Hepatocyte (in vitro differentiated cells): ENCODE results near the gene PPP2R5C. TPM values are rescaled to one million over a fixed set of nuclear protein-coding genes. Genes with fewer than 3 reads are reported as not detected.

Experiments
- DNase-seq: peaks from one replicate; pipeline ENCODE4 v3.0.0-alpha.2; 2016; ENCODE audit warnings: low spot score
- H2AFZ ChIP-seq: fragments of 200-600 bp; sonication (generic); 2 replicates; pipeline ENCODE4 v1.6.0; 2016; ENCODE audit warnings: antibody characterized with exemption, mild to moderate bottlenecking
- H3K27ac ChIP-seq: fragments of 200-600 bp; sonication (generic); 2 replicates; pipeline ENCODE4 v1.5.1; 2016; ENCODE audit warnings: mild to moderate bottlenecking
- H3K27me3 ChIP-seq: fragments of 200-600 bp; sonication (generic); 2 replicates; pipeline ENCODE4 v1.6.1; 2016
- H3K36me3 ChIP-seq: fragments of 200-600 bp; sonication (generic); replicated peaks from 2 replicates; pipeline ENCODE4 v1.5.1; 2016; ENCODE audit warnings: low read depth; ENCODE audit not compliant: insufficient read depth
- H3K4me1 ChIP-seq: fragments of 200-600 bp; sonication (generic); 2 replicates; pipeline ENCODE4 v1.5.1; 2016; ENCODE audit warnings: mild to moderate bottlenecking, moderate library complexity; ENCODE audit not compliant: insufficient read depth
- H3K4me2 ChIP-seq: fragments of 200-600 bp; sonication (generic); 2 replicates; pipeline ENCODE4 v1.6.0; 2016
- H3K4me3 ChIP-seq: fragments of 200-600 bp; sonication (generic); 2 replicates; pipeline ENCODE4 v1.5.1; 2016; ENCODE audit warnings: mild to moderate bottlenecking
- H3K79me2 ChIP-seq: fragments of 200-600 bp; sonication (generic); 2 replicates; pipeline ENCODE4 v1.6.0; 2017; ENCODE audit warnings: mild to moderate bottlenecking
- H3K9me2 ChIP-seq: fragments of 200-600 bp; sonication (generic); replicated peaks from 2 replicates; pipeline ENCODE4 v1.6.0; 2017; ENCODE audit warnings: mild to moderate bottlenecking; ENCODE audit not compliant: insufficient read depth
- H3K9me3 ChIP-seq: fragments of 200-600 bp; sonication (generic); 2 replicates; pipeline ENCODE4 v1.5.1; 2016; ENCODE audit warnings: low read depth, mild to moderate bottlenecking
- H4K20me1 ChIP-seq: fragments of 200-600 bp; sonication (generic); 2 replicates; pipeline ENCODE4 v1.6.0; 2016; ENCODE audit warnings: mild to moderate bottlenecking; ENCODE audit not compliant: insufficient read depth, poor library complexity, severe bottlenecking
- CTCF ChIP-seq: fragments of 200-600 bp; sonication (generic); IDR thresholded peaks from 2 replicates; pipeline ENCODE4 v1.5.1; 2016; ENCODE audit warnings: antibody characterized with exemption, mild to moderate bottlenecking; ENCODE audit not compliant: poor library complexity
- EZH2 ChIP-seq: fragments of 200-600 bp; sonication (generic); IDR thresholded peaks from 2 replicates; pipeline ENCODE4 v1.6.1; 2016; ENCODE audit warnings: antibody characterized with exemption, mild to moderate bottlenecking, borderline replicate concordance
- EZH2phosphoT487 ChIP-seq: fragments of 200-600 bp; sonication (generic); IDR thresholded peaks from one replicate; pipeline ENCODE4 v1.6.1; 2018; ENCODE audit warnings: antibody characterized with exemption, mild to moderate bottlenecking, low read depth, moderate library complexity; ENCODE audit not compliant: unreplicated experiment, severe bottlenecking
- WGBS: methylation state at CpG from one replicate; pipeline ENCODE4 v1.1.6; 2016; ENCODE audit warnings: low lambda C conversion rate; ENCODE audit errors: missing lambda C conversion rate; 5-methylcytosine and 5-hydroxymethylcytosine counted together
- polyA plus RNA-seq: library from polyadenylated mRNA; unstranded; fragments of >200 nt; fragmentation: Nextera tagmentation; extraction: Ambion mirVana; gene quantifications from 2 replicates; pipeline ENCODE4 v1.2.1, GENCODE V29; 2016
- total RNA-seq: library from RNA; depleted of rRNA; stranded (reverse); fragments of >200 nt; gene quantifications from 2 replicates; pipeline ENCODE4 v1.2.3, GENCODE V29; 2014

PPP2R5C gene
- total and polyA plus RNA-seq, 2 experiments from 2014 or later: 47.4 to 78.0 TPM

DNA sequence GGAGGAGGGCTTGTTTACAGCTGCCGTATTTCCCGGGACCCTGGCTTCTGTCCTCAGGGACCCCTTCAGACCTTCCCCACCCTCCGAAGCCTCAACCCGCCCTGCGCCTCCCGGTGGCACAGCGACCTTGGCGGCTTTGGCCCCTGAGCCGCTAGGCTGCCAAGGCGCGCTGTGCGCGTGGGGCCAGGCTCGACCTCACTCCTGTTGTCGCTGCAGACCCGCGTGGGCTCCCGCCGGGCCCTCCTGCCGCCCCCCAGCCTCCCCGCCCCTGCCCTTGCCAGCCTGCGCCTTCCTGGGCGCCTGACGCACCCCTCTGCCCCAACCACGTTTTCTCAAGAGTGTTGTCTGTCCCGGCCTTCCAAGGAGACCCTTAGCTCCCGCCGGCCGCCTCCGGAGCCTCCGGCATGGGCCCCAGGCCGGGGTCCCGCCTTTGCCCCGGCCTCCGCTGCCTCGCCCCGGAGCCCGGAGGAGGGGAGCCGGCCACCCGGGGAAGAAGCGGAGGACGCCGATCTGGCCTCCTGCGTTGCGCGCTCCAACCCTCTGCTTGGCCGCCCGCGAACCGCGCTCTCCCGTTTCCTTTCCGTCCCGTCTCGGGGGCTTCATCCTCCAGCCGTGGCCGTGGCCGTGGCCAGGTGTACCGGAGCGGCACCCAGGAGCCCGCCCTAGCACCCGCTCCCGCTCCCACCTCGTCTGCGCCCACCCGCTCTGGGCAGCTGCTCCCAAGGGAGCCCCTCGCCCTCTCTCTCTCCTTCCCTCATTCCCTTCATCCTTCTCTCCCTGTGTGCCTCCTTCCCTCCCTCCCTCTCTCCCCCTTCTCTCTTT, 19.9 kb downstream of the PPP2R5C start:
- H3K4me1 ChIP-seq: peaks cover 11% of the 10 kb centered on the region
- no peak for DNase-seq
- no peak overlapping the region for H2AFZ ChIP-seq
- peak overlapping the region; percentile 37 for H3K4me3 ChIP-seq
- no peak overlapping the region for H3K27ac ChIP-seq
- peaks cover 4% of the 10 kb centered on the region for H3K79me2 ChIP-seq
- TF ChIP-seq EZH2phosphoT487: no peak
- TF ChIP-seq CTCF: no peak
- TF ChIP-seq EZH2: peak; percentile 46
- H3K9me3 ChIP-seq: no peaks in the 10 kb centered on the region
- H3K27me3 ChIP-seq: peaks cover 36% of the 10 kb centered on the region
- under 1% methylated on average over 24 of the region's 67 CpGs for WGBS
- no peaks in the 10 kb centered on the region for H3K9me2 ChIP-seq
- H3K4me2 ChIP-seq: peak overlapping the region; percentile 99
- peaks cover 15% of the 10 kb centered on the region for H4K20me1 ChIP-seq
- no peaks in the 10 kb centered on the region for H3K36me3 ChIP-seq

DNA sequence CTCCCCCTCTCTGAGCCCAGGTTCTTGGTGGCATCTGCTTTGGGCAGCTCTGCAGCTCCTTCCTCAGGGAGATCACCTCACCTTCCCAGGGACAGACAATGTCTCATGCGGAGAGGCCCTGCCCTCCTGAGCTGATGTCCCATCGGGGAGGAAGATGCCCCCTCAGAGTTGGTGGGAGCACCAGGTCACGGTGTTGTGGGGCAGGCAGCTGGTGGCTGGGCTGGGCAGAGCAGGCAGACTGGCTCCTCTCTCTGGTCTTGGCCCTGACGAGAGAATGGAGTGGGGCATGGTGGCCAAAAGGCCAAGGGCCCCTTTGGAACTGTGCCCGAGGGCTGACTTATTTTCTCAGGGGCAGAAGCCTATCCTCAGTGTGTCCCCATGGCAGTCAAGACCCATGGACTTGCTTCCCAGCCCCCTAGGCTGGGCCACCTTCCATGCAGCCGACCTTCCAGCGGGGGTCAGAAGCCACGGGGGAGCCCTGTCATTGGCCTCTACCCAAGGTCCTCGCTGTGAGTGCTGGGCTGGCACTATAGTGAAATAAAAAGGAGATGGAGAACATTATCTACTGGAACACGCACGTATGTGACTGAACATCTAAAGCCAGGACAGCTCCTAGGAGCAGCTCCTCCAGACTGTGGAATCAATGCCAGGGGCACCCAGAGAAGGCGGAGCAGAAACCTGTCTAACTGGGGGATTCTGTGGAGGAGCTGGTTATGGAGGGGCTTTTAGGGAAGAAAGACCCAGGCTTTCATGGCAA, 21.9 kb downstream of the PPP2R5C start:
- Histone ChIP-seq H3K27ac (no peak overlapping the region), H3K4me2 (no peak overlapping the region), H3K9me3 (no peaks in the 10 kb centered on the region), H3K9me2 (no peaks in the 10 kb centered on the region), H3K4me3 (no peak overlapping the region), H3K27me3 (peaks cover 32% of the 10 kb centered on the region), H3K36me3 (no peaks in the 10 kb centered on the region), H3K79me2 (no peaks in the 10 kb centered on the region), H2AFZ (no peak overlapping the region), H4K20me1 (peaks cover 15% of the 10 kb centered on the region), H3K4me1 (peaks cover 11% of the 10 kb centered on the region)
- WGBS: 93% methylated on average over 12 of the region's 12 CpGs
- no peak for DNase-seq
- TF ChIP-seq EZH2: no peak
- no peak for TF ChIP-seq EZH2phosphoT487
- TF ChIP-seq CTCF: no peak

- Histone ChIP-seq H2AFZ (no peak overlapping the region), H3K4me1 (peaks cover 11% of the 10 kb centered on the region), H3K79me2 (no peaks in the 10 kb centered on the region), H3K36me3 (no peaks in the 10 kb centered on the region), H4K20me1 (peaks cover 15% of the 10 kb centered on the region), H3K4me2 (no peak overlapping the region), H3K27ac (no peak overlapping the region), H3K27me3 (peaks cover 21% of the 10 kb centered on the region), H3K4me3 (no peak overlapping the region), H3K9me3 (no peaks in the 10 kb centered on the region), H3K9me2 (no peaks in the 10 kb centered on the region)
- 63% methylated on average over 6 of the region's 6 CpGs for WGBS
- no peak for TF ChIP-seq EZH2
- TF ChIP-seq CTCF: no peak
- TF ChIP-seq EZH2phosphoT487: no peak
- no peak for DNase-seq
Observed at GRCh38 chr14:101784631-101785030, 23.1 kb downstream of the PPP2R5C start.
